Activated CD4-positive, alpha-beta T cell treated with anti-CD3 and anti-CD28 coated beads for 36 hours (primary cell): Measurements from ENCODE around the gene EGF. TPM values are rescaled to one million over a fixed set of nuclear protein-coding genes. Genes with fewer than 3 reads are reported as not detected.

Experiments used
- ATAC-seq: fragments of 200-7000 bp; cut with Tn5 transposase; one replicate; pipeline ENCODE4 v1.10.0; 2021; ENCODE audit warnings: mild to moderate bottlenecking, moderate library complexity
- CTCF ChIA-PET: fragments of 350-600 bp; sonication (Branson Sonifier 250); formaldehyde crosslinking; loops from one replicate; lab custom pipeline; 2021; ENCODE audit warnings: antibody characterized with exemption; lab: Charles Lee
- POLR2A ChIA-PET: fragments of 350-600 bp; sonication (Branson Sonifier 250); formaldehyde crosslinking; loops from one replicate; lab custom pipeline; 2021; ENCODE audit warnings: antibody characterized with exemption, inconsistent platforms; lab: Charles Lee
- DNase-seq: peaks from one replicate; pipeline ENCODE4 v3.0.0-alpha.2; 2020
- H3K27ac Mint-ChIP-seq: one replicate; pipeline ENCODE4 v1.8.0; 2021; ENCODE audit warnings: mixed read lengths
- H3K27me3 Mint-ChIP-seq: one replicate; pipeline ENCODE4 v1.8.0; 2021; ENCODE audit warnings: mixed read lengths
- H3K36me3 Mint-ChIP-seq: one replicate; pipeline ENCODE4 v1.8.0; 2021; ENCODE audit warnings: low read depth, mixed read lengths
- H3K4me1 Mint-ChIP-seq: one replicate; pipeline ENCODE4 v1.8.0; 2021; ENCODE audit warnings: mixed read lengths
- H3K4me3 Mint-ChIP-seq: one replicate; pipeline ENCODE4 v1.8.0; 2021; ENCODE audit warnings: mild to moderate bottlenecking, moderate library complexity, mixed read lengths
- H3K9me3 Mint-ChIP-seq: one replicate; pipeline ENCODE4 v1.8.0; 2021; ENCODE audit warnings: low read depth, mixed read lengths
- intact Hi-C, 2 experiments: fragments of 100-400 bp; cut with DNase I in 1 of 2; cut with micrococcal nuclease in 1 of 2; formaldehyde crosslinking; loops; one replicate each; pipeline versions ENCODE4 v1.14.2 to v1.15.1; 2022 to 2024; cut with DNase I, micrococcal nuclease
- total RNA-seq, 2 experiments: library from RNA; stranded (reverse); gene quantifications; one replicate each; pipeline ENCODE4 v1.2.3, GENCODE V29; 2021

The EGF gene
- total RNA-seq, 2 experiments from 2014 or later, result 0.34 TPM; not detected in 1

DNA sequence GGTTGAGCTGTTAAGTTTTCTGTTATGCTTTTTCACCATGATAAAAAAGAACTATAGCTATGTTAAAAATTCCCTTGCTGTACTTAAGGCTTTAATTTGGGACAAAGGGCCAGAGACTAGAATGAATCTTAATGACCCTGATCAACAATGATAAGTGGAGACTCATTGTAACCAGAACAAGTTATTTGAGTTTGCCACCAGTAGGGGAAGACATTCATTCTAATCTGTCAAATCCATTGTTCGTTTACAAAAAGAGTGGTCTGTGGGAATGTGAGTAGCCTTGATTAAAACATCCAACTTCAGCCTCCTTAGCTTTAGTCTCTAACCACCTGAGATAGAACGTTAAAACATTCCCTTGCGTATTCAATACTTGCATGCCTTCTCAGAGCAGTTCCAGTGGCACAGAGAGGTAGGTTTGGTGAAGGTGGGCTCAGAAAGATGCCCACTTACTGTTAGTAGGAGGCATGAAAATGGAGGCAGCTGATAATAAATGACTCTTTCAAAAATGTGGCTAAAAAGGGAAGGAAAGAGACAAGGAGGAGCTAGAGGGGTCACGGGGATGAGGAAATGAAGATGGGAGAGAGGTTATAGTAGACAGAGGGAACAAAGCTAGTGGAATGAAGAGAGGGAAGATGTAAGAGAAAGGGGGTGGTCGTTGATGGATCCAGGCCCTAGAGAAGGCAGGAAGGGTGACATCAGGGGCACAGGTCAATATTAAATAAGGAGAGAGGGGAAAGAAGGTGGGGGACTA lies 66.2 kb downstream of the EGF start:
- CTCF ChIA-PET, result interaction anchor here (0.5 to 1.7 kb wide), 15 partner anchors 9 to 771 kb away, joined by 3 to 6 read pairs (median 3); no protein-coding TSS in a partner anchor
- no peak for ATAC-seq
- Mint-ChIP-seq H3K4me1 (no peaks in the 10 kb centered on the region), H3K36me3 (no peaks in the 10 kb centered on the region), H3K27ac (no peak overlapping the region), H3K9me3 (no peaks in the 10 kb centered on the region), H3K4me3 (no peak overlapping the region), H3K27me3 (peaks cover 14% of the 10 kb centered on the region)
- POLR2A ChIA-PET, result no interaction called here
- DNase-seq, result no peak
- intact Hi-C loops, result loop anchor here (1.0 to 5.0 kb wide), 5 partner anchors 97 to 557 kb away; partner anchors contain the start of genes CASP6 (in 1 of the 2), GAR1 (in 1 of the 2) and RRH (in 1 of the 2)

DNA sequence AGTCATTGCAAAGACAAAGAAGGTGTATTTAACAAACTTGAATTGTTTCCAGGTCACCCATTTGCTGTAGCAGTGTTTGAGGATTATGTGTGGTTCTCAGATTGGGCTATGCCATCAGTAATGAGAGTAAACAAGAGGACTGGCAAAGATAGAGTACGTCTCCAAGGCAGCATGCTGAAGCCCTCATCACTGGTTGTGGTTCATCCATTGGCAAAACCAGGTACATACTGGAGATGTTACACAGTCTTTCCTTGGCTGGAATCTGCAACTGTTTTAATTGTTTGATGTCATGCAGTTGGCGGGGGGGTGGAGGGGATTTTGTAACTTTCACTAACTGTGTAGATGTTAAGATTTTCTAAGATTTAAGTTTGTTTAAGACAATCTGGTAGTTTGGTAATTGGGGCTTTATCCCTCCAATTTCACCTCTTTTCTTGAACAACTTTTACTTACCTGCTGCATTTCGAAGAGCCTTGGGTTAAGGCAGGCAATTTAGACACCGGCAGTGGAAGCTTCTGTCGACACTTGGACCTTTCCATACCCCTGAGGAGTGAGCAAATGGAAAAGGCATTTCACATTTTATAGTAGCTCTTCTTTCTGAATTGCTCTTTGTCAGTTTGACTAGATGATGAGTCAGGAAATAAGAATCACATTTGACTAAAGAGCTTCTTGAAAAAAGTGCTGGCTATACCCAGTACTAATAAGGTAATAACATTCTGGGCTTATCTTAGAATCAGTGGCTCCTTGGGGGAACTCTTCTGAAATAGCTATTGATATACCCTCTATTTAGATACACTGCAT lies 67.4 kb downstream of the EGF start:
- H3K4me3 Mint-ChIP-seq, result no peak overlapping the region
- DNase-seq, result no peak
- ATAC-seq, result peak; percentile 53
- ChIA-PET POLR2A (interaction anchor here (0.6 kb wide), 1 partner anchor 240 kb away, joined by 3 read pairs; no protein-coding TSS in a partner anchor), CTCF (interaction anchor here (0.7 to 1.2 kb wide), 10 partner anchors 15 to 557 kb away, joined by 3 to 4 read pairs (median 3); no protein-coding TSS in a partner anchor)
- no peaks in the 10 kb centered on the region for H3K4me1 Mint-ChIP-seq
- peaks cover 15% of the 10 kb centered on the region for H3K27me3 Mint-ChIP-seq
- no peaks in the 10 kb centered on the region for H3K9me3 Mint-ChIP-seq
- no peaks in the 10 kb centered on the region for H3K36me3 Mint-ChIP-seq
- intact Hi-C loops, result loop anchor here (5.0 kb wide), 4 partner anchors 98 to 278 kb away; partner anchors contain the start of genes CASP6 (in 1 of the 2), GAR1 (in 1 of the 2) and RRH (in 1 of the 2)
- H3K27ac Mint-ChIP-seq, result no peak overlapping the region

DNA sequence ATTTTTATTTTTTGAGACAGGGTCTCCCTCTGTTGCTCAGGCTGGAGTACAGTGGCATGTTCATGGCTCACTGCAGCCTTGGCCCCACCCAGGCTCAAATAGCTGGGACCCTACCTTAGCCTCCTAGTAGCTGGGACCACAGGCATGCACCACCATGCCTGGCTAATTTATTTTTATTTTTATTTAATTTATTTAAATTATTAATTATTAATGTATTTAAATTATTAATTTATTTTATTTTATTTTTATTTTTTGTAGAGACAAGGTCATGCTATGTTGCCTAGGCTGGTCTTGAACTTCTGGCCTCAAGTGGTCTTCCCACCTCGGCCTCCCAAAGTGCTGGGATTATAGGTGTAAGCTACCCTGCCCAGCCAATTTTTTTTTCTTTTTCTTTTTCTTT lies 69.3 kb downstream of the EGF start:
- intact Hi-C loops, result no loop called here
- Mint-ChIP-seq H3K4me3 (no peak overlapping the region), H3K9me3 (no peaks in the 10 kb centered on the region), H3K36me3 (no peaks in the 10 kb centered on the region), H3K27me3 (peaks cover 15% of the 10 kb centered on the region), H3K27ac (no peak overlapping the region), H3K4me1 (no peaks in the 10 kb centered on the region)
- ChIA-PET POLR2A (no interaction called here), CTCF (no interaction called here)
- DNase-seq, result no peak
- ATAC-seq, result no peak

DNA sequence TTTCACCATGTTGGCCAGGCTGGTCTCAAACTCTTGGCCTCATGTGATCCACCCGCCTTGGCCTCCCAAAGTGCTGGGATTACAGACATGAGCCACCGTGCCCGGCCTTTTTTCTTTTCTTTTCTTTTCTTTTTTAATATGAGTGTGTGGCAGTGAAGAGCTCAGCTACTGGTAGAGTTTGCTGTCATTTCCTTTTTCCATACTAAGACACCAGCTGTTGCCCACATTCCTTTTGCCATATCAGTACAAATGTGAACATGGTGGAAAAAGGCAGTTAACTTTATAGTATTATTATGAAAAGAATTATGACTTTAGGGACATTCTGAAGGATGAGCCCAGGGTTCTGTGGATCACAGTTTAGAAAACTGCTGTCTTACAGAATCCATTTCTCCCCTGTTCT lies 69.8 kb downstream of the EGF start:
- POLR2A ChIA-PET, result no interaction called here
- no peak for DNase-seq
- intact Hi-C loops, result no loop called here

DNA sequence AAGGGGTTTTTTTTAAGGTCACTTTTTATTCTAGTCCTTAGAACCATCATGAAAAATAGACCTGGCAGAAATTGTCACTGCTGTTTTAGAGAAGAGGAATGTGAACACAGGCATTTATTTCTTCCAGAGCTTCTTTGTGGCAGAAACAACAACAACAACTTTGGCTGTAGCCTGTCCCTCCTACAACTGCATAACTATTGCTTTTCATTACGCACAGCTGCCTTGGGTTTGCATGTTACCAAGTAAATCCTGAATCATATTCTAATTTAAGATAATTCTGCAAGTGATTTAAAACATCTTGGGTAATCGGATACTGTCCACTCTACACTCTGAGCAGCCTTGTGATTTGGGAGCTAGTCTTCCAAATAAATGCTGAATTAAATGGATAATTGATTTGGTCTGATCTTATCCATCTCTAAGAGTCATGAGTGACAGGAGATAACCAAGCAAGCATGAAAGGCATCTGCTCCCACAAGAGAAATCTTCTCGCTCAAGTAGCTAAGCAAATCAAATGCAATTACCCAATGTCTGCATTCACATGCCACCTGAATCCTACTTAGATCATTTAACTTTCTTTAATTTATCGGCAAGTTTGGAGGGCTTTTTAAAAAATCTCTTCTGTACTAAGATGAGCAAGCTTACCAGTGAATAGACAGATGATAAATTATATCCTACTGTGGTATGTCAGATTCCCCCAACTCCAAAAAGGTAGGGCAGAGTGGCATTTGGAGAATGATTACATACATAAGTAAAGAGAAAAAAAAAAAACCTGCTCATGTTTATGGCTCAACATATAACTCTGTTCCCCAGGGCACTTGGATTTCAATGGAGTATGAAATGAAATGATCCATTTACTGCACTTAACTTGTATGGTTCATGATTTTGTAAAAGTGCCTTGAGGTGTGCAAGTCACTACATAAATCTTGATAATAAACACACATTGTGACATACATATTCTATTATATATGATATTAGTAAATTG lies 73.6 kb downstream of the EGF start:
- POLR2A ChIA-PET, result no interaction called here
- H3K4me1 Mint-ChIP-seq, result peaks cover 3% of the 10 kb centered on the region
- H3K36me3 Mint-ChIP-seq, result no peaks in the 10 kb centered on the region
- no peak for ATAC-seq
- CTCF ChIA-PET, result interaction anchor here (1.0 to 1.1 kb wide), 2 partner anchors 13 to 532 kb away, joined by 3 read pairs; no protein-coding TSS in a partner anchor
- DNase-seq, result no peak
- H3K9me3 Mint-ChIP-seq, result no peaks in the 10 kb centered on the region
- no peak overlapping the region for H3K27ac Mint-ChIP-seq
- H3K4me3 Mint-ChIP-seq, result no peak overlapping the region
- intact Hi-C loops, result no loop called here
- H3K27me3 Mint-ChIP-seq, result peaks cover 9% of the 10 kb centered on the region

More for the DNA sequence above, 69.8 kb downstream of the EGF start:
- Mint-ChIP-seq H3K36me3 (no peaks in the 10 kb centered on the region), H3K9me3 (no peaks in the 10 kb centered on the region), H3K4me1 (no peaks in the 10 kb centered on the region), H3K27me3 (peaks cover 15% of the 10 kb centered on the region), H3K27ac (no peak overlapping the region), H3K4me3 (no peak overlapping the region)
- no peak for ATAC-seq
- CTCF ChIA-PET, result no interaction called here

DNA sequence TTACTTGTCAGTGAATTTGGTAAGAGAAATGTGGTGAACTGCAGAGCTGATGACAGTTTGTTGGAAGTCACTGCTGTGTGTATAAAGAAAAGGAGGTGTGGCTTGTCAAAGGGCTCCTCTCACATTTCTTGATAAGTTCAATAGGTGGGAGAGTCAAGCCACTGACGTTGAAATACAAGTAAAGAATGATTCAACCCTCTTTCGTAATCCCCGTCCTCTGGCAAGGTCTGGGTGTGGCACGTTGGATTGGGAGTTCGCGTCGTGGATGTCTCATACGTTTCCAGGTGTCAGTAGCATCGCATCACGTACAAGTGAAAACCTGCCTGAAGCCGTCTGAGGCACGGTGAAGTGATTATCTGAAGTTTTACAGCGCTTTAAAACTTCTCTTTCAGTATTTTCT lies 76.4 kb downstream of the EGF start:
- DNase-seq (no peak), ATAC-seq (no peak)
- Mint-ChIP-seq H3K27me3 (peaks cover 11% of the 10 kb centered on the region), H3K4me1 (peaks cover 3% of the 10 kb centered on the region), H3K36me3 (no peaks in the 10 kb centered on the region), H3K27ac (no peak overlapping the region), H3K4me3 (no peak overlapping the region), H3K9me3 (no peaks in the 10 kb centered on the region)
- ChIA-PET POLR2A (interaction anchor here (0.5 kb wide), 1 partner anchor 21 kb away, joined by 3 read pairs; no protein-coding TSS in a partner anchor), CTCF (interaction anchor here (1.6 kb wide), 1 partner anchor 15 kb away, joined by 4 read pairs; no protein-coding TSS in a partner anchor)
- intact Hi-C loops, result no loop called here

DNA sequence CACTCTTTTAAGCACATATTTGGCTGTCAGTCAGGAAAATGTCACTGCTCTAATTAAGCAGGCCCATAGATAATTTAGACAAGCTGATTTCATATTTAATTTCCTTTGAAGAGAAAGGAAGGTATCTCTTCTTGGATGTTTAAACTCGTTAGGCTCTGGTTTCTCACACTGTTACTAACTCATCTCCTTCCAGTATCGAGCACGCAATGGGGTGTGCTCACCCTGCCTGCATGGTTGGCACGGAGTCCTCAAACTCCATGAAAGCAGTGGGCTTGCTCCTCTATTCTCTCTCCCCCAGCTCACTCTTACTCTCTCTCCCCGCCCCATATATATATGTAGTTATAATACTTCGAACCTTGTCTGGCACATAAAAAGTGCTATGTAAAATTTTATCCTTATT lies 76.9 kb downstream of the EGF start:
- CTCF ChIA-PET, result interaction anchor here (1.6 kb wide), 1 partner anchor 14 kb away, joined by 4 read pairs; no protein-coding TSS in a partner anchor
- ATAC-seq, result no peak
- no peak for DNase-seq
- Mint-ChIP-seq H3K4me3 (no peak overlapping the region), H3K27me3 (peaks cover 10% of the 10 kb centered on the region), H3K27ac (no peak overlapping the region), H3K9me3 (no peaks in the 10 kb centered on the region), H3K4me1 (peaks cover 9% of the 10 kb centered on the region), H3K36me3 (no peaks in the 10 kb centered on the region)
- intact Hi-C loops, result no loop called here
- POLR2A ChIA-PET, result no interaction called here

DNA sequence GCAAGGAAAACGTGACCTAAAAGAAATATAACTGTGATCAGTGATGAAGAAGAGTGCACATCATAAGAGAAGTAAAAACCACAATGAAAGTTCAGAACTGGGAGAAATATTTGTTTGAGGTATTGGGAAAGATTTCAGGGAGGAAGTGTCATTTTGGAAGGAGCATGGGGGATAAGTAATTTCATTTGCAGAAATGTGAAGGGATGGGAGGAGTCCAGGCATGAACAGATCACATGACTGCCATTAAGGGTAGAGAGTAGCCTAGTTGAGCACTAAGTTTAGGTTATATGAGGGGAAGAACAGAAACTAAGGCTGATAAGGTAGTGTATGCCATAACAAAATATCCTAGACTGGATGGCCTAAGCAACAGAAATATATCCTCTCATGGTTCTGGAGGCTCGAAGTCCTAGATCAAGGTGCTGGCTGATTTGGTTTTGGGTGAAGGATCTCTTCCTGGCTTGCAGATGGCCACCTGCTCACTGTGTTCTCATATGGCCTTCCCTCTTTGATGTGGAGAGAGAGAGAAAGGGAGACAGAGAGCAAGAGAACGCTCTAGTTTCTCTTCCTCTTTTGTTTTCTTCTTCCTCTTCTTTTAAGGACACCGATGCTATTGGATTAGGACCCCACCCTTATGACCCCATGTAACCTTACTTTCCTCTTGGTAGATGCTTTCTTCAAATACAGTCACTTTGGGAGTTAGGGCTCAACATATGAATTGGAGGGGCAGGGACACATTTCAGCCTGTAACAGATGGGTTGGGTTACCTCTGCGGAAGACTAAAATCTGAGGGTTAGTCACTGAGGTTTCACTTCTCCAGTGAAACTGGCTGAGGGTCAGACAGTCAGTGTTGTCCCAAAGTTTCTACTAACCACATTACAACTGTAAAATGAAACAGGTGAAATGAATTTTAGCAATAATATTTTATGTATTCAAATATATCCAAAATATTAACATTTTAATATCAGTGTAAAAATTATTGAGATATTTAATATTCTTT lies 77.9 kb downstream of the EGF start:
- H3K36me3 Mint-ChIP-seq, result no peaks in the 10 kb centered on the region
- POLR2A ChIA-PET, result no interaction called here
- ATAC-seq, result no peak
- H3K27ac Mint-ChIP-seq, result no peak overlapping the region
- H3K27me3 Mint-ChIP-seq, result peaks cover 14% of the 10 kb centered on the region
- no peak for DNase-seq
- peaks cover 13% of the 10 kb centered on the region for H3K4me1 Mint-ChIP-seq
- CTCF ChIA-PET, result interaction anchor here (1.6 kb wide), 1 partner anchor 13 kb away, joined by 4 read pairs; no protein-coding TSS in a partner anchor
- intact Hi-C loops, result no loop called here
- no peak overlapping the region for H3K4me3 Mint-ChIP-seq
- H3K9me3 Mint-ChIP-seq, result no peaks in the 10 kb centered on the region

DNA sequence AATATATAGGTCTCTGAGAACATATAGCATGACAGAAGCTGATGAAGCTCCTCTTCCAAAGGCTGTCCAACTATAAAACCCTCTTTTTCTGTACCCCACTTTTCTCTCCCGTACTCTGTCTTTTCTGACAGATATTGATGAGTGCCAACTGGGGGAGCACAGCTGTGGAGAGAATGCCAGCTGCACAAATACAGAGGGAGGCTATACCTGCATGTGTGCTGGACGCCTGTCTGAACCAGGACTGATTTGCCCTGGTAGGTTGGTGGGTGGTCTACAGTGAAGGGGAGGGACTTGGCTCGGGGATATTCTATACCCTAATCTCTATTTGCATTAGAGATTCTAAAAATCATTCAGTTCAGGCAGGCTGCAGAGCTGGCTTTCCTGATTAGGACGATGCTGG lies 80.4 kb downstream of the EGF start:
- H3K4me1 Mint-ChIP-seq, result peaks cover 13% of the 10 kb centered on the region
- CTCF ChIA-PET, result interaction anchor here (1.4 kb wide), 1 partner anchor 562 kb away, joined by 4 read pairs; no protein-coding TSS in a partner anchor
- H3K27ac Mint-ChIP-seq, result no peak overlapping the region
- POLR2A ChIA-PET, result no interaction called here
- H3K36me3 Mint-ChIP-seq, result no peaks in the 10 kb centered on the region
- no peak overlapping the region for H3K4me3 Mint-ChIP-seq
- intact Hi-C loops, result no loop called here
- H3K27me3 Mint-ChIP-seq, result peaks cover 16% of the 10 kb centered on the region
- no peaks in the 10 kb centered on the region for H3K9me3 Mint-ChIP-seq
- ATAC-seq, result no peak
- no peak for DNase-seq

DNA sequence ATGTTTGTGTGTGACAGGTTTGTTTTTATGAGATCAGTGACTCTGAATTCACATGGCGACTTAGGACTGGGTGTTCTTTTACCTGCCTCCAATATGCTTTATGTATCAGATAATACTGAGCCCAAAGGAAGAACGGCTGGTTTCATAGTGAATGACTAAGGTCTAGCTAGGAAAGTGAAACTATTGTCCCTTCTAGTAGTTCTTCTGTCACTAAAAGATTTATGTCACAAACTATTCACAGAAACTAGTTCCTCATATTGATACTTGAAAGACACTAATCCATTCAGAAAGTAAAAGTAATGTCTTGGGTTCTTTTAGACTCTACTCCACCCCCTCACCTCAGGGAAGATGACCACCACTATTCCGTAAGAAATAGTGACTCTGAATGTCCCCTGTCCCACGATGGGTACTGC lies 81.7 kb downstream of the EGF start:
- H3K9me3 Mint-ChIP-seq, result no peaks in the 10 kb centered on the region
- H3K4me1 Mint-ChIP-seq, result peaks cover 13% of the 10 kb centered on the region
- peaks cover 12% of the 10 kb centered on the region for H3K27me3 Mint-ChIP-seq
- H3K27ac Mint-ChIP-seq, result no peak overlapping the region
- no peak overlapping the region for H3K4me3 Mint-ChIP-seq
- intact Hi-C loops, result no loop called here
- H3K36me3 Mint-ChIP-seq, result no peaks in the 10 kb centered on the region
- CTCF ChIA-PET, result interaction anchor here (0.8 to 2.7 kb wide), 5 partner anchors 15 to 563 kb away, joined by 3 to 10 read pairs (median 4); no protein-coding TSS in a partner anchor
- ATAC-seq, result peak; percentile 90
- POLR2A ChIA-PET, result no interaction called here
- DNase-seq, result no peak
